Effector CD4-positive, alpha-beta T cell (primary cell): Measurements from ENCODE around the gene NEUROG1. TPM values are rescaled to one million over a fixed set of nuclear protein-coding genes. Genes with fewer than 3 reads are reported as not detected.

ENCODE experiments used
- DNase-seq: peaks from one replicate; pipeline ENCODE4 v3.0.0-alpha.2; 2020
- total RNA-seq: gene quantifications from one replicate; lab custom pipeline; 2026; lab: John Stamatoyannopoulos, UW

Gene NEUROG1
- total RNA-seq: not detected

GRCh38 chr5:135535820-135536801, at the start of gene NEUROG1:
TSS of gene NEUROG1 (minus strand) at chr5:135535964. CDS start at chr5:135535690, 274 bp downstream.
- no peak for DNase-seq

GRCh38 chr5:135584918-135585317, 49.2 kb upstream of the NEUROG1 start:
- DNase-seq: no peak

- no peak for DNase-seq
Measured at GRCh38 chr5:135584276-135584675, 48.5 kb upstream of the NEUROG1 start.

GRCh38 chr5:135582099-135582781, 46.5 kb upstream of the NEUROG1 start:
- DNase-seq: no peak

GRCh38 chr5:135578685-135579341, 43.0 kb upstream of the NEUROG1 start, which contains the start of gene CXCL14:
TSS of gene CXCL14 (minus strand) at chr5:135578991. CDS start at chr5:135578778, 213 bp downstream.
- no peak for DNase-seq

GRCh38 chr5:135578305-135578684, 42.5 kb upstream of the NEUROG1 start:
- no peak for DNase-seq

- DNase-seq: no peak
Measured at GRCh38 chr5:135577421-135577820, 41.7 kb upstream of the NEUROG1 start.

- DNase-seq: no peak
Measured at GRCh38 chr5:135576075-135576599, 40.4 kb upstream of the NEUROG1 start.

GRCh38 chr5:135574493-135574892, 38.7 kb upstream of the NEUROG1 start:
- DNase-seq: no peak

- DNase-seq: no peak
Measured at GRCh38 chr5:135571902-135572301, 36.1 kb upstream of the NEUROG1 start.

GRCh38 chr5:135571066-135571609, 35.4 kb upstream of the NEUROG1 start:
- DNase-seq: no peak

- DNase-seq: no peak
Measured at GRCh38 chr5:135570453-135570764, 34.6 kb upstream of the NEUROG1 start.

- DNase-seq: no peak
Measured at GRCh38 chr5:135569755-135570452, 34.1 kb upstream of the NEUROG1 start.

- DNase-seq: no peak
Measured at GRCh38 chr5:135568923-135569360, 33.2 kb upstream of the NEUROG1 start.

- DNase-seq: no peak
Measured at GRCh38 chr5:135568246-135568645, 32.5 kb upstream of the NEUROG1 start.

- no peak for DNase-seq
Measured at GRCh38 chr5:135567661-135568060, 31.9 kb upstream of the NEUROG1 start.

- no peak for DNase-seq
Measured at GRCh38 chr5:135566422-135567400, 30.9 kb upstream of the NEUROG1 start.

GRCh38 chr5:135565725-135566421, 30.1 kb upstream of the NEUROG1 start:
- peak; percentile 42 for DNase-seq

- DNase-seq: no peak
Measured at GRCh38 chr5:135565266-135565665, 29.5 kb upstream of the NEUROG1 start.

GRCh38 chr5:135564331-135564730, 28.6 kb upstream of the NEUROG1 start:
- no peak for DNase-seq
